NOMO-1 treated with DMSO at 0.1 percent for 48 hours (cell line): ENCODE measurements around the gene DNPH1.

Source experiments
- DNase-seq: peaks from one replicate; lab custom pipeline; 2025; ENCODE audit not compliant: unreplicated experiment; lab: John Stamatoyannopoulos, UW

DNPH1 gene

DNA sequence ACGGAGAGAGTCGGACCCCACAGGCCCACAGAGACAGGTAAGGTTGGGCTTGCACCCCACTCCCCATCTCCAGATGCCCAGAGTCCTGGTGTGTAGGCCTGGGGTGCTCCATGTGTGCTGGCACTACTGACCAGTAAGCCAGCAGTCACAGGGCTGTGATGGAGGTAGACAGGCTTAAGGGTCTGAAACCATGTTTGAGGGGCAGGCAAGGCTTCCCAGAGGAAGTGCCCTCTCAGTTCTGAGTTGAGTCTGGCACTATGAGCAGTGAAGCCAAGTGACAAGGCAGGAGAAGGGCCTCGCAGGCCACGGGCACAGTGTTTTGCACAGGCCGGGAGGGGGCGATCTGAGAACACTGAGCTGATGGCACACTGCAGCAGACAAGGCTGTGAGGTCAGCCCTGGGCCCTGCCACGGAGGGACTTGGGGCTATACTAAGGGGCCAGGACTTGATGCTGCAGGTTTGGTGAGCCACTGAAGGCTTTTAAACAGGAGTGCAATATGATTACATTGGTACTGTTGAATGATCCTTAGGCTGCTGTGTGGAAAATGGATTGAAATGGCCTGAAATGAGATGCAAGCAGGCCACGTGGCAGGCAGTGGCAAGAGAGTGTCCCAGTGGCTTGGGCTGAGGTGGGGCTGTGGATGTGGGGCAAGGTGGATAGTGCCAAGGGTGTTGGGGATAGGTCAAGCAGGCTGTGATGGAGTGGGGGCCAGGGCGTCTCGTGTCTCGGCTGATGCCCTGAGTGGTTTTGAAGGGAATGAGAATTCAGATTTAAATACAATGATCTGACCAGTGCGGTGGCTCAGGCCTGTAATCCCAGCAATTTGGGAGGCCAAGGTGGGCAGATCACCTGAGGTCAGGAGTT lies 34.3 kb upstream of the DNPH1 start:
- DNase-seq: peak; percentile 79

- DNase-seq: no peak
Observed at GRCh38 chr6:43262780-43263313, 33.6 kb upstream of the DNPH1 start.

DNA sequence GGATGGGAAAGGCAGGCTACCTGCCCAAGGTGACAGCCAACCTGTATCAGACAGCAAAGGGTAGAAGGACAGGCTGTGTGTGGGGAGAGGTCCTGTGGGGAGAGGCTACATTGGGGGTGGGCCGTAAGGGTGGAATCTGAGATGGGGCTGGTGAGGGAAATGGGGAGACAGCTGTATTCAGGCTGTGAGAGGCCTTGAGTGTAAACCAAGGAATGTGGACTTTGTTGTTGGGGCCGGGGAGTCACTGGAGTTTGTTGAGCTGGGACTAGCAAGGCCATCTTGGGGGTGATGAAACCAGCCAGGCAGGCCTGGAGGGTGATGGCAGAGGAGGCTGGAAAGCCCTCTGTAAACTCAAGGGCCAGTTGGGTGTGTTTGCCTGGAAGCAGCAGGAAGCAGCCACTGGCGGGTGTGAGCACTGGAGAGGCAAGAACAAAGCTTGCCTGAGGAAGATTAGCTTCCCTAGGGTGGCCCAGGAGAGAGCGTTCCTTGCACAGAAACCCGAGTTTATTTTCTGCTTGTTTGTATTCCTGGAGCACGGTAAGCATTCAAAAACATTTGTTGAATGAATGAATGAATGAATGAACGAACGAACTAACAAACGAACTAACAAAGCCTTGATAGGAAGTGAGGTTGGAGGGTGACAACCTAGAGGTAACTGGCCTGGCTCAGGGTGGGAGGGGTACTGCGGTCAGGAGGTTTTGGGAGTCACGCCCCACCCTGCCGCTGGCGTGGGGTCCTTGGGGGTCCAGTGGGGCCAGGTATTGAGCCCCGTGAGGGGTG lies 32.9 kb upstream of the DNPH1 start:
- no peak for DNase-seq

GRCh38 chr6:43261198-43261597 lies 31.9 kb upstream of the DNPH1 start:
- DNase-seq: no peak

GRCh38 chr6:43260791-43261190 lies 31.5 kb upstream of the DNPH1 start:
- no peak for DNase-seq

DNA sequence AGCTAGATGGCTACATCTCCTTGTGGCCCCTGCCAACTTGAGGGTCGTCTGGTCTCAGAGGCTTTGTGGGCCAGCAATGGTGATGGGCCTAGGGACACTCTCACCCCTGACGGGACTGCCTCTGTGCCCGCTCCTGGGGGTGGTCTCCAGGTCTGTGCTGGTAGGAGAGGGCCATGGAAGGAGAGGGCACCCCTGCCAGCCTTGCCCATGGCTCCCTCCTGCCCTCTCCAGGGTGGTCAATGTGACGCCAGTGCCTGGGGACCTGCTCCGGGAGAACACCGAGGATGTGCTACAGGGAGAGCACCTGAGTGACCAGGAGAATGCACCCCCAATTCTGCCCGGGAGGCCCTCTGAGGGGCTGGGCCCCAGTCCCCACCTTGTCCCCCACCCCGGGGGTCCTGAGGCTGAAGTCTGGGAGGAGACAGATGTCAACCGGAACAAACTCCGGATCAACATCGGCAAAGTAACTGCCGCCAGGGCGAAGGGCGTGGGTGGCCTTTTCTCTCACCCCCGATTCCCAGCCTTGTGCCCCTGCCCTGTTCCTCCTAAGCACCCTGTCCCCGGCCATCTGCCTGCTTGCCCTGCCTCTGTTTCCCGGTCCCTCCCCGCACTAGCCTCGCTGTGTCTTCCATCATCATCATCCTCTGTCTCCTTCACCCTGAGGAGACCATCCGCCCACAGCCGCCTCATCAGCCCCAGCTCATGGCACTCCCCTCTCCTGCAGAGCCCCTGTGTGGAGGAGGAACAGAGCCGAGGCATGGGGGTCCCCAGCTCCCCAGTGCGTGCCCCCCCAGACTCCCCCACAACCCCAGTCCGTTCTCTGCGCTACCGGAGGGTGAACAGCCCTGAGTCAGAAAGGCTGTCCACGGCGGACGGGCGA lies 29.8 kb upstream of the DNPH1 start:
- DNase-seq: no peak

- DNase-seq: no peak
Observed at GRCh38 chr6:43258180-43258579, 28.9 kb upstream of the DNPH1 start.

GRCh38 chr6:43257367-43258145 lies 28.3 kb upstream of the DNPH1 start:
- no peak for DNase-seq

- DNase-seq: no peak
Observed at GRCh38 chr6:43256670-43257366, 27.5 kb upstream of the DNPH1 start.

GRCh38 chr6:43255408-43256054 lies 26.2 kb upstream of the DNPH1 start:
- no peak for DNase-seq

DNA sequence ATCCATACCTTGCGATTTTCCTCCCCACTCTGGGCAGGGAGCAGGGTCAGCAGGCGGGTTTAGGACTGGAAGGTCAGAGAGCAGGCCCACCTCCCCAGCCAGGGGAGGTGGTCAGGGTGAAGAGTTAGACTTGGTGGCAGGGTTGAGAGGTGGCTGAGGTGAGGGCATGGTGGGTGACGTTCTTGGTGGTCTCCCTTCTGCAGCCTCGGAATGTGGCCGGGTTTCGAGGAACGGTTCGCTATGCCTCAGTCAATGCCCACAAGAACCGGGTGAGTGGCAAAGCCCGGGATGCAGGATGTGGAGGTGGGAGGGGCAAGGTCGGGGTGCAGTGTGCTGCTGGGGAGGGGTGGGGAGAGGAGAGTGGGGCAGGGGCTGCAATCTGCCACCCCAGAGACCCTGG lies 25.6 kb upstream of the DNPH1 start:
- DNase-seq: no peak

GRCh38 chr6:43254138-43254817 lies 25.0 kb upstream of the DNPH1 start:
- no peak for DNase-seq

GRCh38 chr6:43253401-43253800 lies 24.1 kb upstream of the DNPH1 start:
- no peak for DNase-seq

GRCh38 chr6:43250992-43251373 lies 21.7 kb upstream of the DNPH1 start:
- DNase-seq: no peak

- DNase-seq: no peak
Observed at GRCh38 chr6:43248791-43249190, 19.5 kb upstream of the DNPH1 start.

DNA sequence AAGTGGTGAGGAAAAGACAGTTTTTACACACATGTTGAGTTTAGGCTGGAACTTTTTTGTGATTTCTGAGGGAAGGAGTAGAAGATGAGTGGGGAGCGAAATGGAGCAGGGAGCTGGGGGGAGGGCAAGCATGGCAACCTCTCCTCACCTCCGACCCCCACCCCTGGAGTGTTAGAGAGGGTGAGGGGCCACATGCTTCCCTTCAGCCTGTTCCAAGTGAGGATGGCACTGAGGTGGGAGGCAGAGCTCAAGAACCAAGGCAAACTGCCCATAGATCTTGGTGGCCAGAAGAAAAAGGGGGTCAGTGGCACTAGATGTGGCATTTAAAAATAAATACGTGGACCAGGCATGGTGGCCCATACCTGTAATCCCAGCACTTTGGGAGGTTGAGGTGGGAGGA lies 18.8 kb upstream of the DNPH1 start:
- no peak for DNase-seq

DNA sequence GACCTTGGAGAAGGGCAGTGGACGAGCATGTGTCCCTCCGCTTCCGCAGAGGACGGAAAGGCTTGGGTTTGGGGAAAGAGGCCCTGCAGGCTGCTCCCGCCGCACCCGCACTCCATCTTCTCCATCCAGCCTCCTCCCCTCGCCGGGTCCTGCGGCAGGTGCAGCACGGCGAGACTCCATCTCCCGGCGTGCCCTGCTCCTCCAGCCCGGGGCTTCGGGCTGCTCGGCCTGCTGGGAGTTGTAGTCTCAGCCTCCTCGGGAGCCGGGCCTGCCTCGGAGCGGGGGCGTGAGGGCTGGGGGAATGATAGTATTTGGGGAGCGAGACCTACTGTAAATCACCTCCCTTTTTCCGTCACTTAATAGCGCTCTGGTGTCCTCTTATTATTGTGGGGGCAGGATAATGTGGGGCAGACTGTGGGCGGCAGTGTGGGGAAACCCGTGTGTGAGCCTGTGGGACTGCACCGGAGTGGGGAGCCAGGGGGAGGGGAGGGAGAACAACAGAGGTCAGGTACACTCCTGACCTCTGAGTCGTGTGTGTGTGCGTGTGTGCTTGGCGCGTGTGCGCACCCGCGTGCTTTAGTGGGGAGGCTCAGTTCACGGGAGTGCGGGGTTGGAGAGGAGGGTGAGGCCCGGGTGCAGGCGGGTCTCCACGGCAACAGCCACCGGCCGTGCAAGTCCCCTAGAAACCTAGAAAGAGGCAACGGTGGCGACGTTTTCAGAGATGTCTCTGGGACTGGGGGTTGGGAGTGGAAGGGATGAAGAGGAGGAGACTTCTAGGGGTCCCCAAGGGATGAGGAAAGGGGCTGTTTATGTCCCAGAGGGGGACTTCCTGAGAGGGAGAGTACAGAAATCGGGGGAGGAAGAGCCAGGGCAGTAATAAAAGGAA lies 18.1 kb upstream of the DNPH1 start:
- peak; percentile 68 for DNase-seq
